Mesenteric fat pad (tissue), 1 donor: ENCODE data around the gene CFAP92. TPM values are rescaled to one million over a fixed set of nuclear protein-coding genes. Genes with fewer than 3 reads are reported as not detected.
A peak's percentile ranks its signal among the peaks of the same experiment; 100 is the strongest.

Source experiments
- DNase-seq: peaks from one replicate; pipeline ENCODE4 v3.0.0-alpha.2; 2020; ENCODE audit warnings: low spot score
- total RNA-seq: library from RNA; stranded (reverse); fragmentation: NEBNext Ultra II Directional; extraction: Animal tissue kit (Norgen Biotek cat#: 25700); gene quantifications from one replicate; pipeline ENCODE4 v1.2.1, GENCODE V29; 2021
- donor health status: DM: yes; HTN: yes; CAD: no.

CFAP92 gene
- total RNA-seq, 1 donor from 2014 or later, result 0.64 TPM

- DNase-seq, result peak; percentile 65
These were observed 2.5 kb downstream of the CFAP92 start for GRCh38 chr3:128991355-128991895.

- DNase-seq, result peak; percentile 51
These were observed 5.6 kb downstream of the CFAP92 start for GRCh38 chr3:128988286-128988685.

DNA sequence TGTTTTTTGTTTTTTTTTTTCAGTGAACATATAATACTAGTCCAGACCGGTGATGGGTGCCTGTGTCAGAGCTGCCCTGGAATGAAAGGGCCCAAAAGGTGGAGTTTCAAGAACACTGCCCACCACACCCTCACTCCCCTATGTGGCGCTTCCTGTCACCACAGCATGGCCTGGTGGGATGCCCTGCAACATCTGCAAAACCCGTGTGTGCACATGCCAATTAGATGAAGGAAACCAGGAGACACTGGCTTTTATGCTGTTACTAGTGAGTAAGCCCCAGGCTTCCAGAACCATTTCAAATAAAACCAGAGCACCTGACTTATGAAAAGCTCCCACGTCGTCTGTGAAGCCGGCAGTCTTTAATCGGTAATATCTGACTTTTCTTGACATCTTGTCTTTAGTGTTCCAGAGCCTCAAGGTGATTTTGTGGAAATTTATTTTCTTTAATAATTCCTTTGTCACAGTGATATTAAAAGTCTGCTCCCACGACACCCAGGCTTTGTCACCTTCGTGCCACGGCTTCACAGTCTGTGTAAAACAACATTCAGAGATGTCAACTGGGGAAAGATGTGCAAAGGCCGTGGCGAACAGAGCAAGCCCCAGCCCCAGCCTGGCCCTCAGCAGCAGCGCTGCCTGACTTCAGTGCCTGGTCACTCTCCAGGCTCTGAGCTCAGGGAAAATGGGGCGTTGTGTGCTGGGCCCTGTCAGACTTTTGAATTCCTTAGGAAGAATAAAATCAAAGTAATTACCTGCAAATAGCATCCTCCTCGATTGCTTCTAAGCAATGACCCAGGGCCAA, 6.4 kb downstream of the CFAP92 start:
- DNase-seq, result peak; percentile 68

GRCh38 chr3:128984596-128984995, 9.3 kb downstream of the CFAP92 start:
- no peak for DNase-seq

DNA sequence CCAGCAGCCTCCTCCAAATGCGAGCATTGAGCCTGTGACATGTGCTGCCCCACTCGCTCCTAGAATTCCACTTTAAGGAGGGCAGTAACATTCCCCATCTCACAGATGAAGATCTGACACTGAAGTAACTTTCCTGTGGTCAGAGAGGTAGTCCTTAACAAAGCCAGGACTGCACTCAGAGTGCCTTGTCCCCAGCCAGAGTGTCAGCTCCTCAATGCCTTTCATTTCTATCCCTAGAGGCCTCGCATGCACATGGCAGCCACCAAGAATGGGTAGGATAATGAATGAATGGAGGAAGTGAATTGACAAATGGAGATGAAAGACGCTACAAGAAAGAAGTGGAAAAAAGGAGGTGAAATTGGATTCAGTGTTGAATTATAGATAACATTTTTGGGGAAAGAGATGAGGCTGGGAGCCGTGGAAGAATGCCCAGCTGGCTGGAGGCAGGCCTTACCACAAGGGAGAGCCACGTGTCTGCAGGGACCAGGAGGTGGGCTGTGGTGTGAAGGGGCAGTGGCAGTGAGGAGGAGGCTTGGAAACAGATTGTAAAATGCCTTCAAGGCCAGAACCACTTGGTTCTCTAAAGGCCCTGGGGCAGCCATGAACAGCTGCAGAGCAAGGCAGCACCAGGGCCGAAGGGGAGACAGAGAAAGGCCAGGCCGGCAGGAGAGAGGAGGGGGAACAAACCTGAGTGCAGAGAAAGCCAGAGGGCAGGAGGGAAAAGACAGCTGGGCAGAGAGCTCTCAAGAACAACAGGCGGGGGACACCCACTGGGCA, 10.4 kb downstream of the CFAP92 start:
- peak; percentile 41 for DNase-seq

GRCh38 chr3:128975276-128975675, 18.6 kb downstream of the CFAP92 start:
- DNase-seq, result no peak

- DNase-seq, result no peak
These were observed 19.8 kb downstream of the CFAP92 start for GRCh38 chr3:128973988-128974564.

DNA sequence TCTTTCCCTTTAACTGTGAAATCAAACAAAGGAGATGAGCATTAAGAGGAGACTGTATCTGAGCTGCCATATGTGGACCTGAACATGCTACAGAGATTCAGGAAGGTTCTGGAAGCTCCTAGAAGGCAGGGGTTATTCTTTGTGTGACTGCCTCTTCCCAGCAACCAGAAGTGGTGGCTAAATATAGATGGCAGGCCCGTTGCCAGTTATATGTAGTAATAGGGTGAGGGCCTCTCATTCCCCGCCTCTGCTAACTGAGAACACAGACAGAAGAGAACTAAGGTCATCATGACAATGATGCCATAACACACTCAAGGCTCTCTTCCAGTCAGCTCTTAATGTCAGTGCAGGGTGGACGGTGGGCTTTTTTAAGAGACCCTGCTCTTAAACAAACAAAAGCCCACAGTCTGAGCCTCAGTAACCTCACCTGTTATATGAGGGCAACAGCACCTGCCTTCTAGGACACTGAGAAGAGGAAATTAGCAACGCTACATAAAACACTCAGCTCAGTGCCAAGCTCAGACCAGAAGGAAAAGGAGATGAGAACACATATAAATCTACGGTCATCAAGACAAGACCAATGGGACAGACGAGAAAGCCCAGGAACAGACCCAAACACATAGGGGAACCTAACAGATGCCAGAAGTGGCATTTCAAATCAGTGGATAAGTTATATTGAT, 22.3 kb downstream of the CFAP92 start:
- no peak for DNase-seq

DNA sequence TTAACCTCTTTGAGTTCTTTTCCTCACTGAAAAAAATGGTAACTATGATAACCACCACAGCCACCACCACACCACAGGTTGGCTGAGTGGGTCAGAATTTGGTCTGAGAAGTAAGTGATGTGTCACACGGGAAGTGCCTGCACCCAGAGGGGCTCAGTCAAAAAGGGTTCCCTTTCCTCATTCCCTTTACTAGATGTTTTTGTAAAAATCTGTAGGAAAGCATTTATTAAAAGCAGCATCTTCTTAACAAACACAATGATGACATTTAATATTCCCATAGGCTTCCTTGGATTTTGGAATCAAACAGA, 23.2 kb downstream of the CFAP92 start:
- DNase-seq, result no peak

DNA sequence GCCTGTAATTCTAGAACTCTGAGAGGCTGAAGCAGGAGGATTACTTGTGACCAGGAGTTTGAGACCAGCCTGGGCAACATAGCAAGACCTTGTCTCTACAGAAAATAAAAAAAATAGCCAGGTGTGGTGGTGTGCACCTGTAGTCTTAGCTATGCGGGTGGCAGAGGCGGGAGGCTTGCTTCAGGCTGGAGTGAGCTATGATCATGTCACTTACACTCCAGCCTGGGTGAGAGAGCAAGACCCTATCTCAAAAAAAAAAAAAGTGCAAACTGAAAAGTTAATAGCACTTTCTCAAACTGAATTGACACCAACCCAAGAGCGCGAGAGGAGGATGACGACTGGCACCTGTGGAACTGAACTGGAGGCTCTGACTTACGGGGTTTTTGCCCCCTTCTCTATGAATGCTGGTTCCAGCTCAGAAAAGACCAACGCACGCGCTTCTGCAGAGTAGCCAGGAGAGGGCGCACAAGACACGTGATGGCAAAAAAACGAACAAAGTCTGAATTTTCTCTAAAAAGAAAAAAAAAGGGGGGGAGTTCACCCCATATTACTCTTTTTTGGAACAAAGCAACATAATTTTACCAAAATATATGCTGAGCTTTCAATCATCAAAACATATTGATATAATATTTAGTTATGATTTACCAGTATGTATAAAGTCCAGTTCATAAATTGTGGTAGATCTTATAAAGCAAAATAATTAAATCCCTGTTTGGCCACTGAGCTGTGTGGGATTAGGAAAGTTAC, 23.7 kb downstream of the CFAP92 start:
- DNase-seq, result no peak

GRCh38 chr3:128967748-128968355, 26.0 kb downstream of the CFAP92 start:
- DNase-seq, result no peak

GRCh38 chr3:128965818-128966217, 28.1 kb downstream of the CFAP92 start:
- DNase-seq, result no peak

DNA sequence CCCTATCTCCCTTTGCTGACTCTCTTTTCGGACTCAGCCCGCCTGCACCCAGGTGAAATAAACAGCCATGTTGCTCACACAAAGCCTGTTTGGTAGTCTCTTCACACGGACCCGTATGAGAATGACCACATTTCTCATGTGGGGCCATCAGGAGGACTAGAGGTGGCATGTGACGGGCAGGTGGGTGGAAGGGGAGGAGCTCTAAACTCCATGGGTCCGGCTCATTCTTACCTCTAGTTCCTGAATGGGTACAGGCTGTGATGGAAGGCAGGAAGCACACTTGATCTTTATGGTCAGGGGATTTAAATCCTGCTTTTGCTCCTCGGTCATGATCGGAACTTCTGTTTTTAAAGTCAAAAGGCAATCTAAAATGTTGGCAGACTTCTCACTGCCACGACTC, 28.6 kb downstream of the CFAP92 start:
- DNase-seq, result no peak

GRCh38 chr3:128956440-128956839, 37.4 kb downstream of the CFAP92 start:
- DNase-seq, result no peak

DNA sequence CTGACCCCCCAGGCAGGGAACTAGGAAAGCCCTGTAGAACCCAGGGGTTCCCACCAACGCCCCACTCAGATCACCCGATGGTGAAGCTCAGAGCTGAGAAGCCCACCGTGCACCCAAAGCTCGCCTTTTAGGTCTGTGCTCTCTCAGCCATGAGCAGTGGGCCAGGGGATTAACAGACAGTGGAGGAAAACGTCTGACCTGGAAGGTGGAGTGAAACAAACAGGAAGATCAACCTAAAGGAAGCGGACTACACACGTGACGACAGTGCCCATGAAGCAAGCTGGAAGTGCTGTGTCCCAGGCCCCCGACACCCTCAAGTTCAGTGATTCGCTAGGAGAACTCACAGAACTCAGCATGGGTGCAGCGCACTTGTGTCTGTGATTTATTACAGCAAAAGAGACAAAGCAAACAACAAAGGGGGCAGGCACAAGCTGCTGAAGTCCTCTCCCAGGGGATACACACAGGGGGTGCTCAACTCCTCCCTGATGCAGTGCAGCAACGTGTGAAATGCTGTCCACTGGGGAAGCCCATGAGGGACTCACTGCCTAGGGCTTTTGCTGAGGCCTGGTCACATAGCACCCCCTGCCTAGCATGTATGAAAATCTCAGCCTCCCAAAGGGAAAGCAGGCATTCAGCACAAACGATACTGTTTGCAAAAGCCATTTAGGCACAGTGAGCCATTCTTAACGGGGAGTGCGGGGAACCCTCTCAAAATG, 43.5 kb downstream of the CFAP92 start:
- peak; percentile 39 for DNase-seq

- DNase-seq, result no peak
These were observed 44.7 kb downstream of the CFAP92 start for GRCh38 chr3:128949158-128949557.

DNA sequence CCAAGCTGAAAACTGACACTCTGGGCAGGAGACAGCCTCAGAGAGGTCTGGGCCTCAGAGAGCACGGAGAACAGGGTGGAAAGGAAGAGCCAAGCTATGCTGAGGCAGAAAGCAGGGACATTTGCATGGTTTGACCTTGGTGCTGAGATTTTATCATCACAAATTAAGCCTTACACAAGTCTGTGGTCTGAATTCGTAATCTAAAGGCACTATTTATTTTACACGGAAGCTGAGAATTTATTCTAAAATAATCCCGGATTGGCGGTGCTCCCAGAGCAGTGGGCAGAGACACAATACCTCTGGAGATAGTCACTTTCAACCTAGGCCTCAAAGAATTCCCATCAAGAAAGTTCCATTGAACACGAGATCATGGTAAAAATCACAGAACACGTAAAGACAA, 47.5 kb downstream of the CFAP92 start:
- no peak for DNase-seq

- DNase-seq, result peak; percentile 45
These were observed 48.0 kb downstream of the CFAP92 start for GRCh38 chr3:128945878-128946175.

GRCh38 chr3:128945041-128945877, 48.6 kb downstream of the CFAP92 start:
- DNase-seq, result peak; percentile 75
